Metanephros (tissue), 1 donor: ENCODE results near the gene FGF2. TPM values are rescaled to one million over a fixed set of nuclear protein-coding genes. Genes with fewer than 3 reads are reported as not detected.

Experiments used
- total RNA-seq: library from RNA; depleted of rRNA; stranded (reverse); fragments of >200 nt; gene quantifications from one replicate; pipeline ENCODE4 v1.2.3, GENCODE V29; 2014

FGF2 gene
- total RNA-seq = 8.7 TPM

DNA sequence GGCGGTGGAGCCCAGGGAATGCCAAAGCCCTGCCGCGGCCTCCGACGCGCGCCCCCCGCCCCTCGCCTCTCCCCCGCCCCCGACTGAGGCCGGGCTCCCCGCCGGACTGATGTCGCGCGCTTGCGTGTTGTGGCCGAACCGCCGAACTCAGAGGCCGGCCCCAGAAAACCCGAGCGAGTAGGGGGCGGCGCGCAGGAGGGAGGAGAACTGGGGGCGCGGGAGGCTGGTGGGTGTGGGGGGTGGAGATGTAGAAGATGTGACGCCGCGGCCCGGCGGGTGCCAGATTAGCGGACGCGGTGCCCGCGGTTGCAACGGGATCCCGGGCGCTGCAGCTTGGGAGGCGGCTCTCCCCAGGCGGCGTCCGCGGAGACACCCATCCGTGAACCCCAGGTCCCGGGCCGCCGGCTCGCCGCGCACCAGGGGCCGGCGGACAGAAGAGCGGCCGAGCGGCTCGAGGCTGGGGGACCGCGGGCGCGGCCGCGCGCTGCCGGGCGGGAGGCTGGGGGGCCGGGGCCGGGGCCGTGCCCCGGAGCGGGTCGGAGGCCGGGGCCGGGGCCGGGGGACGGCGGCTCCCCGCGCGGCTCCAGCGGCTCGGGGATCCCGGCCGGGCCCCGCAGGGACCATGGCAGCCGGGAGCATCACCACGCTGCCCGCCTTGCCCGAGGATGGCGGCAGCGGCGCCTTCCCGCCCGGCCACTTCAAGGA, at the start of gene FGF2:
Gene FGF2, plus strand, starts transcription at position 279 of the 705 bp plus-strand sequence. Its CDS starts 344 bp downstream, at position 623.

DNA sequence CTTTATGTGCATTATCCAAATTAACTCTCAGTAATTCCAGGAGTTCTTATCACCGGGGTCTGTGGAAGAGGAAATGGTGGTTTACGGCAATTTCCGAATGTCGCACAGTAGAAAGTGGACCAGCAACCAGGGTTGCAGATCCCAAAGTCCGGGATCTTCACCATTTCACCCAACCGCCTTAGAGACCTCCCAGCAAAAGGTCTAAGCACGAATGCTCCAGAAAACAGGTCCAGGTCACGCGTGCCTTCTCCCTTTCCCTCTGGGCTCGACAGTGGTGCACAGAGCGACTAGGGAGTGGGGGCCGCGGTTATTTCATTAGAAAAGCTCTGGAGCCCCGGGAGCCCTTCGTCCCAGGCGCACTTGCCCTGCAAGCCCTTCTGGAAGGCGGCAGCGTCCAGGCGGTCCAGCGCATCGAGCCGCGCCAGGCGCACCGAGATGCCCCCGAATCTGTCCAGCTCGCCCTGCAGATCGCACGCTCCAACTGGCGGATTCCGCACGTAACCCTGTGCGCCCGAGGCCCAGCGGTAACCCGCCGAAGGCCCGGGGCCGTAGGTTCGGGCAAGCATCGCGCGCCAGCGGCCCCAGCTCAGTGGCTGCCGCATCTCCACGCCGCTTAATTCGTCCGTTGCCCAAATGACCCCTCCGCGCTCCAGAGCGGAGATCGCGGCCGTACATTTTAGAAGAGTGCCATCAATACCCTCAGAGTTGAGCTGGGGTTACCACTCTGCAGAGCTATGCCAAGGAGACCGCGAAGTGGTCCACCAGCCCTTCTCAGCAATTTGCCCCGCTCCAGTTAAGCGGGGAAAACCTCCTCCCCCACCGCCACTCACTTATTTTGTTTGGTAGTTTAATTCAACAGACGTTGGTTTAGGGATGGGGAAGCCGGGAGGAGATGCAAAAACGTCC, 95.6 kb downstream of the FGF2 start, which contains the start of gene NUDT6:
Gene NUDT6, minus strand, starts transcription at position 627 of the 906 bp plus-strand sequence. Its CDS starts 25 bp downstream, at position 602.

Other genes starting within 250 kb of the FGF2 start
- not detected for gene IL21, start 205.8 kb upstream of the FGF2 start, total RNA-seq
- 10.4 TPM for gene BBS12, start 94.1 kb upstream of the FGF2 start, total RNA-seq
- 12.9 TPM for gene NUDT6, start 95.8 kb downstream of the FGF2 start, total RNA-seq